Measurements from ENCODE around the gene THAP7.

The THAP7 gene

DNA sequence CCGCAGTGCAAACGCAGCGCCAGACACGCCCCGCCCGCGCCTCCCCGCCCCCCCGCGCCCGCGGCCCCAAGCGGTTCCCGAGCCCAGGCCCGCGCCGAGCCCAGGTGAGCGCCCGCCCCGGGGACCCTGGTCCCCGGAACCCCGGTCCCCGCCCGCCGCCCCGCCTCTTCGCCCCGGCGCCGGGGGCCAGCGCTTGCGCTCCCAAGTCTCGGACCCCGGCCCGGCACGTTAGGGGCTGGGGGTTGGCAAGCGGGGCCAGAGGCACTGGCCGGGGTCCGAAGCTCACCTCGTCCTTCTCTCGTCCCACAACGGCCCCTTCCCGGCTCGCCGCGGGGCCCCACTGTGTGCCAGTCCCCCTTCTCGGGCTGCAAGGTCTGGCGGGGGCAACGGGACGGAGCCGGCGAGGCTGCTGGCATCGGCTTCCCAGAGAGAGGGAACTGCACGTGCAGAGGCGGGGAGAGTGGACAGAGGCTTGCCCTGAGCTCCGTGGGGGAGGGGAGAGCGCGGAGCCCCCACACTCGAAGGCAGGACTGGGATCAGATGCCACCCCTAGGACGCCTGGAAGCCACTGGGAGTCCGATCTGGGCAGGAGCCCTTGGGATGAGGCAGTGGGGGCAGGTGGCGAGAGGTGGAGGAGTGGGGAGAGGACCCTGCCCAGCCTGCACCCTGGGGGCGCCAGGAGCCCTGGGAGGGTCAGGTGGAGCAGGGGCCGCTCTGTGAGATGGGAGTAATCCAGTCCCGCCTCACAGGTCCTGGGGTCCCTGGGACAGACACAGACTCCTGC is 36.6 kb downstream of the THAP7 start:
- DNase-seq = no peak

- no peak for DNase-seq
These were observed 37.2 kb downstream of the THAP7 start for GRCh38 chr22:20964799-20965103.

DNA sequence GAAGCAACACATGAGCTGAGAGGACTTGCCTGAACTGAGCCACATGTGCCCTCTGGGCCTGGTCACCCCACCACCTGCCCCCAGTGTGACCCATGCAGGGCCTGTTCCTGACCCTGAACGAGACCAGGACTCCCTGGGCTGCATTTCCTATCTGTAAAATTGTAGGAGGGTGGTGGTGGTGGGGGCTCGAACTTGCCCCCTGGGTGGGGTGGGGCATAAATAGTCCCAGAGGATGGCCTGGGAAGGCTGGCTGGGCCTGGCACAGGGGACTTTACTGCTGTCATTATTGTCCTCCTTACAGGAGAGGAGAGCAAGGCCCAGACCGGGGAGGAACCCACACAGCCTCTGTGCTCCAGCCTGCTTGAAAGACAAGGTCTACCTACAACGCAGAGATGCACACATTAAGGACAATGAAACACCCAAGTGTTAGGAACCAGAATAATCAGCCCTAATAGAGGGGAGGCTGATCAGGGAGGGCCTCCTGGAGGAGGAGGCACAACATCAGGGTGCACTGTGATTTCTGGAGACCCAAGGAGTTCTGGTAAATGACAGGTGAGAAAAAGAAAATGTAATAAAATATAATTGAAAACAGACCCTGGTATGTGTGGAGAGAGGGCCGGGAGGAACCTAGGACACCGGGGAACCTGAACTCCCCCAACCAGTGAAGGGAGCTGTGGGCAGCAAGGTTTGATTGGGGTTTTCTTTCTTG is 37.7 kb downstream of the THAP7 start:
- DNase-seq = no peak

DNA sequence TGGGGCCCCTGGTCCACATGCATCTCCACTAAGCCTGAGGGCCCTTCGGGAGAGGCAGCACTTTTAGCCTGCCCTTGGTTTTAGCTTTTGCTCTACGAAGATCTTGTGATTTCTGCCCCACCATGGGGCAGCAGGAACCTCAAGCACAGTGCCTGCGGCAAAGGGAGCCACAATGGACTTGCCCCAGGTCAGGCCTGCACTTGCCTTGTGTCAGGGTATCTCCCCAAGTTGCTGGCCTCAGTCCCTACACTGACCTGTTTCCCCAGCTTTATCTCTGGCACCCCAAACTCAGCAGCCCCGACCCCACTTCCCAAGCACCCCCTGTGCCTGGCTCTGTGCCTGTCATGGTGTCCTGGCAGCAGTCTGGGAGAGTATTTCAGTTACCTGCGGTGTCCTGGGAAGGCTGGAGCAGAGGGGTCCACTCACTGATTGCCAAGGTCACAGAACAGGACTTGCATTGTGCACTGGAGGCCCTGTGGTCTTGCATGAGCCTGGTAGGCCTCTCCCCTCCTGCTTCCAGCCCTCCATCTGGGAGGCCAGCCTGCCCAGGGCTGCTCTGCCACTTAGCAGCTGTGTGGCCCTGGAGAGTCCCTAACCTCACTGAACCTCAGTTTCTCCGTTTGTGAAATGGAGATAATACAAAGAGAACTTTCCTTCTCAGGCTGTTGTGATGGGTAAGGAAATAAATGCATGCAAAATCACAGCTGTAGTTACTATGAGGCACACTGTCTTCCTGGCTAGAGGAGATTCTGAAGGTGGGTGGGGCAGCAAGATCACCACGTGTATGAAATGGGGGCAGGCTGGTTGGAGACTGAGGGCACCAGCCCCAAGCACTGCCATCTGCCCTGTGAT is 38.5 kb downstream of the THAP7 start:
- no peak for DNase-seq

GRCh38 chr22:20962491-20962945 is 39.4 kb downstream of the THAP7 start:
- no peak for DNase-seq

DNA sequence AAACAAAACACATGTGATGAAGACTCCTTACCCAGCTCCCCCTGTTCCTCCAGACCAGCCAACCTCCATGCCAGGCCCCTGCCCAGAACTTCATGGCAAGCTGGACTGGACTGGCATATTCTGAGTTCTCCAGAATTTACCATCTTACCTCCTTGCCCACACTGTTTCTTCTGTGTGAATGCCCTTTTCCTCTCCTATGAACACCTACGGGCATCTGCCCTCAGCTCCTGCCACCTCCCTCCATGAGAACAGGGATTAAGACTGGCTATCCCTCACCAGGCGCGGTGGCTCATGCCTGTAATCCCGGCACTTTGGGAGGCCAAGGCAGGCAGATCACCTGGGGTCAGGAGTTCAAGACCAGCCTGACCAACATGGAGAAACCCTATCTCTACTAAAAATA is 41.3 kb downstream of the THAP7 start:
- no peak for DNase-seq

DNA sequence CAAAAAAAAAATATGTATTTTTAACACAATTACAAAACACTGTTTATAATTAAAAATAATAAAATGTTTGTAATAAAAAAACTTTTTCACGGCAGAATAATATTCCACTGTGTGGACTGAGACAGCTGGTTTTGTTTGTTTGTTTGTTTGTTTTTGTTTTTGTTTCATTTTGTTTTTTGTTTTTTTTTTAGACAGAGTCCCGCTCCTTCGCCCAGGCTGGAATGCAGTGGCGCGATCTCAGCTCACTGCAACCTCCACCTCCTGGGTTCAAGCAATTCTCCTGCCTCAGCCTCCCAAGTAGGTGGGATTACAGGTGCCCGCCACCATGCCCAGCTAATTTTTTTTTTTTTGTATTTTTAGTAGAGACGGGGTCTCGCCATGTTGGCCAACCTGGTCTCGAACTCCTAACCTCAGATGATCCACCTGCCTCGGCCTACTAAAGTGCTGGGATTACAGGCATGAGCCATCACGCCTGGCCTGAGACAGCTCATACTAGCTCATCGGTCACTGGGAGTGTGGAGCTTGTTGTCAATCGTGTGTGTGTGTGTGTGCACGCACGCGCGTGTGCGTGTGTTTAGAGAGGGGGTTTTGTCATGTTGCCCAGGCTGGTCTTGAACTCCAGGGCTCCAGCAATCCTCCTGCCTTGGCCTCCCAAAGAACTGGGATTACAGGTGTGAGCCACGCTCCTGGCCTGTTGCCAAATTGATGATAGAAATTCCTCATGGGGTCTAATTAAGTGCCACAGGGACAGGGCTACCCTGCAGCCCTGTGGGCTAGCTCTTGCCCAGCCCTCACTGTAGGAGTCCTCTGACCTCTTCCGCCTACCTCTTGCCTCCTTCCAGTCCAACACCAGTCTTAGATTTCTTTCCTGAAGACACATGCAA is 42.1 kb downstream of the THAP7 start:
- no peak for DNase-seq

DNA sequence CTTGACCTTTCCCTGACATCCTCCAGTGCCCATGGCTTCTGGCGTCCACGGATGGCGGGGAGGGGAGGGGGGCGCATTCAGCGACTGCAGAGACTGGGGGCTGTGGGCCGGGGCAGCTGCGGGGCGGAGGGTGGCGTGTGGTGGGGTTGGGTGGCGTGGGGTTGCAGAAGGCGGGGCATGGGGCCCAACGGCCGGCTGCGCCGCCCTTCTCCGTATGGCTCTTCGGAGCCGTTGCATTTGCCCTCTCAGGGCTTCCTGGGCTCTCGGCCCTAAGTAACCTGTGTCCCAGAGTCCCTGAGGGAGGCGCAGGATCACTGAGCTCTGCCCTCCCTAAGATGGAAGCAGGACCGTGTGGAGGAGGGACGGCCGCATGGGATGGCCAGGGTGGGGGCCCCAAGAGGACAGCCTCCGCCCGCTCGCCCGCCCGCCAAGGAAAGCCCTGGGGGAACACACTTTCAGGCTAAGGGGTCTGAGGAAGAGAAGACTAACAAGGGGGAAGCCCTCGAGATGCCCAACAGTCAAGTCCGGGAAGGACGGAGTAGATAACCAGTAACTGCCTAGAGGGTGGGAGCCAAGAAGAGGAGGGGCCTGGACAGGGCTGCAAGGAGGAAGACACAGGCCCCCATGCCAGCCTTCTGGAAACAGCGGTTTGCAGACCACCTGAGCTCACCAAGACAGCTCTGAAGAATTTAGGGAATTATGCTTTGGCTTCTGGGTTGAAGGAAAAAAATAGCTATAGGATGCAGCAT is 44.1 kb downstream of the THAP7 start:
- no peak for DNase-seq

DNA sequence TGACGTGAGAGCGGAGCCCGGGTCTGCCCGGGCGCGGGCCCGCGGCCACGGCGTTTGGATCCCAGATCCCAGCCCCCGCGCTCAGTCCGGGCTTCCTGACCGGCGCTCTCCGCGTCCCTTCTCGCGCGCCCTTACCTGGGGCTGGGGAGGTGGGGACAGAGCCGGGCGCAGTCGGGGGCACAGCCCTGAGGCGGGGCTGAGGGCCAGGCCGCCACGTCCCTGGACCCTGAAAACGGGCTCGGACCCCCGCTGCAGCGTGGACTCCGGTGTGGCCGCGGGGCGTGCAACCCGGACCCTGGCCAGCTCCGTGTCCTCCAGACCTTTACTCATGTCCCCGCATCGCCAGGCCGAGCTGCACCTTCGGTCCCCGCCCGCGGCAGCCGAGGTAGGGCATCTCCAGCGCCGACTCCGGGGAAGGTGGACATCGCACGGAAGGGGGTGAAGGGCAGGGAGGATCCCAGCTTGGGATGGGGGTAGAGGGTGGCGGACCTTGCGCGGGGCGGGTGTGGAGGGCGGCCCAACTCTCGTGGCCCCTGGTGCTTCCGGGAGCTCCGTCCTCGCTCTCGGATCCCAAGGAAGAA is 44.7 kb downstream of the THAP7 start:
- DNase-seq = peak in 1 of 58 donors; percentile 29

- DNase-seq = no peak
These were observed 45.4 kb downstream of the THAP7 start for GRCh38 chr22:20956258-20957101.

- no peak for DNase-seq
These were observed 46.4 kb downstream of the THAP7 start for GRCh38 chr22:20955548-20955947.

DNA sequence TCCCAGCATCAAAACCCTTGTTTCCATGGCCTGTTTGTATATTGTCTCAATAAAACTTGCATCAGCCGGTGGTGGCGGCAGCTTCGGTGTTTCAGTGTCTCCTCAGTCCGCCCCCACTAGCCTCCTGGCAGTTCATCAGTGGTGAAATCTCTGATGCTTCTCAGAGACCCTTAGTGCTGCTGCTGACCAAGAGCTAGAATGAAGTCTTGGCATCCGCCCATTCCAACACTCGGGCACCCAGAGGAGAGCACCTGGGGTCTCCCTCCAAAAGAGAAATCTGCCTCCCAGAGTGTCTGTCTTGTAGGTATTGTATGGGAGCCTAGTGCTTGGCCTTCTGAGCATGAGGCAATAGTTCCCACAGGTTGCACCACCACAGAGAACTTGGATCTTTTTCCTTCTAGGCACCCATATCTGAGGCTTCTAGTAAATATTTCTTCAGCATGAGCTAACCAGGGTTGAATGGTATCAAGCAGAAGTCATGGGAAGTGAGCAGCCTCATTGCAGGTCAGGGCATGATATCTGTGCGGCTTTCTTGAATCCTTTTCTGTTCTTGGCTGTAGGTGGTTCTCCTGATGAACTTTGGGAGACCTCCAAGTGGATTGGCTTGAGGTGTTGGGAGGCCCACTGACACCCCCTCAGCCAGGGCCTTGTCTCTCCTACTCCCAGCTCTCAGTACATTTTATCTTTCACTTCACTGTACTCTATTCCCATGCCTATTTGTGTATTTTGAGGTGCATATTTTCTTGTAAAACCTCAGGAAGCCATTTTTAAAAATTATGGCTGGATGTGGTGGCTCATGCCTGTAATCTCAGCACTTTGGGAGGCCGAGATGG is 48.0 kb downstream of the THAP7 start:
- DNase-seq = no peak

DNA sequence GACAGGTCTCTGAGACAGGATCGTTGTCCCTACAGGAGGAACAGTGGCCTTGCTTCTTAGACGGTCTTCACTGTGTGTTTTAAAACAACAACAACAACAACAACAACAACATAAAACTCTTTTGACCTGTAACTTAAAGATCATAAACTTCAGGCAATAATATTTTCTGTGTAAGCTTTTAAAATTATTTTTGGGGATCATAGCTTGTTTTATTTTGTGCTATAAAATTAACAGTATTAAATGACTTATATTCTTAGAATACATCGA is 48.6 kb downstream of the THAP7 start:
- DNase-seq = no peak

DNA sequence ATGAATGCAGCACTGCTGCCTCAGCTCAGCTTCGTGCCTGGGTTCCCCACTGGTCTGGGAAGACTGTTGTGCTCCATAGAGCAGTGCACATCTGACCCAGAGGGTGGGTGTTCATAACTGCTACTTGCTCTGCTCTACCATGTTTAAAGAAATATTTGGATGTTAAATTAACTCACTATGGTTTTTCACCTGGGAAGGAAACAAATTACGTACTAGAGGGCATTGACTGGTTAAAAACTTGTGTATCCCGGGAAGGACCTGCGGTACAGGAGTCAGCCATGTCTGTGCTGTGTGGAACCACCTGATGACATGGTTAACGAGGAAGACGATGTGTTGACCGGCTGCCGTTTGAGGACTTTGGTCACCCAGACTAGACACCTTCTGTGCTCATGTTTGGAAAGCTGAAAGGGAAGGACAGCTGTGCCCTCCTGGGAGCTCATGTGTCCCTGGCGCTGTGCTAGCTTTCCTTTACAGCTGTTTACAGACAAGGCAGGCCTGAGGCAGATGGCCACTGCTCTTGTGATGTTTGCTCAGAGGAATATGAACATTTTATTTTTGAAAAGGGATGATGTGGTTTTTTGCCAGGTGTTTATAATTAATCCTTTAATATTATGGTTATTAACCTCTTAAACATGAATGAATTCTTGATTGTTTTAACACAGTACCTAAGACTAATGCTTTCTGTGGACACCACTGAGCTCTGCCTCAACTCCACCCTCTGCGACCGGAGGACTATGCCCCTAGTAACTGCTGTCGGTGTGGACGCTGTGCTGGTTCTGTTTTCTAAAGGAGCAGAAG is 49.2 kb downstream of the THAP7 start:
- no peak for DNase-seq

- DNase-seq = no peak
These were observed 50.0 kb downstream of the THAP7 start for GRCh38 chr22:20951932-20952380.

DNA sequence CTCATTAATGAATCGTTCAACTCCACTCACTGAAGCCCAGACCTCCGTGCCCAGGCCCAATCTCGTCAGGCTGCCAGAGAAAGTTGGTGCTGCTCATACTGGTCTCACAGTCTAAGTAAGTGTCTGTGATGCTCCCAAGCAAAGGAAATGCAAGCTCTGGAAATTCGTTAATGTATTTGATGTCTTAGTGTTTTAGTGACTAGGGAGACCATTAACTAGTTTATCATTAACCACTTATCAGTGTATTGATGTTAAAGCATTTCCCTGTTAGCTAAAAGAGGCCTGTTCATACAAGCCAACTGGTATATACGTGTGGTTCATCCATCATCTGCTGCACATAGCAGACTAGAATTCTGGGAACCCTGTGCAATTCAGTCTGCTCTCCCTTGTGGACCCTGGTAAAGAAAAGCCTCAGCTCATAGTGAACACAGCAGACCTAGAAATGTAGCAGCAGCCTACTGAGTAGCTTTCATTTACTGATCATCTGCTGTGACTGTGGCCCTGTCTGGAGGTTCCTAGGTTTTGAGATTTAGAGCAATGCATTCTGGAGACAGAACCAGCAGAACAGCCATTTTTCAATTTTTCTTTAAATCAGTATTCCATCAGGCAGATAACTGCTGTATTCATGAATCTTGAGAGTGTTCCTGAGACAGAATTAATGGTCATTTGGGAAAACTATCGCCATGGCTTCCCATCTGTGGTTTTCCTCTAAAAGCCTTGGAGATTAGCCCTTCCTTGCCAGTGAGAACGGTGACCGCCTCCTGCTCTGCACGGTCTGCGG is 50.6 kb downstream of the THAP7 start:
- DNase-seq = no peak
